Measurements from ENCODE around the gene COMP. TPM values are rescaled to one million over a fixed set of nuclear protein-coding genes. Genes with fewer than 3 reads are reported as not detected.

COMP gene
- total RNA-seq, 1 donor = under 0.01 TPM

Other genes with a start within 250 kb of the COMP start
- 259 TPM for gene FKBP8, start 247.7 kb downstream of the COMP start, total RNA-seq
- gene KXD1, start 233.4 kb downstream of the COMP start, total RNA-seq = 102 TPM
- gene UBA52, start 219.4 kb downstream of the COMP start, total RNA-seq = 1,539 TPM
- gene REX1BD, start 202.5 kb downstream of the COMP start, total RNA-seq = 65.4 TPM
- not detected for gene CRLF1, start 184.5 kb downstream of the COMP start, total RNA-seq
- gene TMEM59L, start 178.4 kb downstream of the COMP start, total RNA-seq = not detected
- gene KLHL26, start 154.3 kb downstream of the COMP start, total RNA-seq = 11.0 TPM
- gene CRTC1, start 107.6 kb downstream of the COMP start, total RNA-seq = 6.7 TPM
- 104 TPM for gene UPF1, start 40.7 kb upstream of the COMP start, total RNA-seq
- gene CERS1, start 104.9 kb upstream of the COMP start, total RNA-seq = 0.27 TPM
- gene COPE, start 128.1 kb upstream of the COMP start, total RNA-seq = 355 TPM
- 92.9 TPM for gene DDX49, start 128.4 kb upstream of the COMP start, total RNA-seq
- gene HOMER3, start 149.9 kb upstream of the COMP start, total RNA-seq = 4.8 TPM
- 33.7 TPM for gene SUGP2, start 242.2 kb upstream of the COMP start, total RNA-seq
- gene ARMC6, start 242.3 kb upstream of the COMP start, total RNA-seq = 80.8 TPM